NOMO-1 treated with dmso at 0.1 percent for 144 hours (cell line): ENCODE measurements around the gene ADD2.
"Not testable (repeated sequence)": the region's sequence is repeated elsewhere in the genome, so short reads cannot be mapped to it uniquely, and the experiment has no call there.

ENCODE experiments used
- DNase-seq: peaks from one replicate; lab custom pipeline; 2025; ENCODE audit not compliant: unreplicated experiment; lab: John Stamatoyannopoulos, UW

The ADD2 gene

DNA sequence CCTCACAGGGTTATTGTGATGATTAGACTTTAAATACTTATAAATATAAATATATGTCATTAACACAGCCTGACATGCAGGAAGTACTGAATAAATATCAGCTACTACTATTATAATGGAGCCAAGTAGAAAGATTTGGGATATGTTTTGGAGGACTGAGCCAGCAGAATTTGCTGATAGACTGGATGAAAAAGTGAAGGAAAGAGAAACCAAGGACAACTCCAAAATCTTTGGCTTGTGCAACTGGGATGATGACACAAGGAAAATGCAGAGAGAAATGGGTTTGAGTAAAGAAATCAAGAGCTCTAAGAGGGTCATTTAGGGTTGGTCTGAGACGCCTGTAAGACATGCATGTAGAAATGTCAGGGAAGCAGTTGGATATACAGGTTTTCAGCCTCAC is 15.6 kb downstream of the ADD2 start:
- no peak for DNase-seq

DNA sequence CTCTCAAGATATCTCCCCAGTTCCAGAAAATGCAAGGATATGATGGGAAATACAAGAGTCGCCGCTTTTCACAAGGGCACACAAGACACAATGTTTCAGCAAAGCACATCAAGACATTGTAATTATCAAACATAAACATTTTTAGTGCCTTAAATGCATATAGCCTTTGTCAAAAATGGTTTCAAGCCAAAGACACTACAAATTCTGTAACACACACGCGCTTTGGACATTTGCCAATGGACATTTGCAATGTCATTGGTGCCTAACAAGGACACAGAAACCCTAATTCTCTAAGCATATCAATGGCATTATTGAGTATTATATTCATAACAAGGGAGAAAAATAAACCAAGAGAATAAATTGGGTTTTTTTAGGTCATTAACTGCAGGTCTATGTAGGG is 16.1 kb downstream of the ADD2 start:
- DNase-seq, result no peak

GRCh38 chr2:70750320-70750719 is 17.7 kb downstream of the ADD2 start:
- no peak for DNase-seq

GRCh38 chr2:70748002-70748784 is 19.8 kb downstream of the ADD2 start:
- DNase-seq, result no peak

DNA sequence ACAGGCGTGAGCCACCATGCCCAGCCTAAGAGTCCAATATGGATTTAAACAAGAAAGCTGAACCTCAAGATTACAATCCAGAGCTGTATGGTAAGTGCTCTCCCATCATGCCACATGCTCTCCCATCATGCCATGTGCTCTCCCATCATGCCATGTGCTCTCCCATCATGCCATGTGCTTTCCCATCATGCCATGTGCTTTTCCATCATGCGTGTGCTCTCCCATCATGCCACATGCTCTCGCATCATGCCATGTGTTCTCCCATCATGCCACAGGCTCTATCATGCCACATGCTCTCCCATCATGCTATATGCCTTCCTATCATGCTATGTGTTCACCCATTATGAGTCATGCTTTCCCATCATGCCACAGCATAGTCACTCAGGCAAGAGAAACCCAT is 20.7 kb downstream of the ADD2 start:
- no peak for DNase-seq

DNA sequence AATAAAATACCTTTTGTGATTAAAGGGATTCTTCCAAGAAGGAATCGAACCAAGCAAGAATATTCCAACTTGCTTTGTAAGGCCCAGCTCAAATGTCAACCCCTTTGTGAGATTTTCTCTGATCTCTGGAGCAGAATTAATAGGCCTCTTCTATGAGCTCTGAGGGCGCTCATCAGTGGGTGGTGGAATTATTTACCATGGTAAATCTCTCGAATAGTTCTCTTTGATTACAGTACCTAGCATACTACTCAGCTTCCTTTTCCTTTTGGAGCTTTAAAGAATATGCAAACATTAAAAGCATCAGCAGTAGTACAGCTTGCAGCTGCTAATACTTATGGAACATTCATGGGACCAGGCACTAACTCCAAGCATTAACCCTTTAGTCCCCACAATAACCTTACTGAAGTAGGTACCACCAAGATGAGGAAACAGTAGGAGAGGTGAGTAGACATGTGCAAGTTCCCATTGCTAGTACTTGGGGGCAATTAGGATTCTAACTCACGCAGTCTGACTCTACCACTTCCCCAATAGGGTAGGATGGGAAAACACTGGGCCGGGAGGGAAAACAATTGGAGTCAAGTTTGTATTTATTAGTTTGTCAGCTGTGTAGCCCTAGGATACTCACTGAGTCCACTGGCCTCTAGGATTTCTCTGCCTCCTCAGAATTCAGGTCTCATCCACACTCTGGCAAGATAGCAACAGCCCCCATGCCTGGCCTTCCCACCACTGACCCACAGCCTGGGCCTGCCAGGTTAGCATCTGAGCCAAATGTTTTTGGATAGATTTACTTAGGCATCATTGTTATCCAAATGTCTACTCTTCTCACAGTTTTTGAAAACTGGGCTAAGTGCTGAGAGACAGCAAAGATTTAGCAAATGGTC is 21.7 kb downstream of the ADD2 start:
- no peak for DNase-seq

DNA sequence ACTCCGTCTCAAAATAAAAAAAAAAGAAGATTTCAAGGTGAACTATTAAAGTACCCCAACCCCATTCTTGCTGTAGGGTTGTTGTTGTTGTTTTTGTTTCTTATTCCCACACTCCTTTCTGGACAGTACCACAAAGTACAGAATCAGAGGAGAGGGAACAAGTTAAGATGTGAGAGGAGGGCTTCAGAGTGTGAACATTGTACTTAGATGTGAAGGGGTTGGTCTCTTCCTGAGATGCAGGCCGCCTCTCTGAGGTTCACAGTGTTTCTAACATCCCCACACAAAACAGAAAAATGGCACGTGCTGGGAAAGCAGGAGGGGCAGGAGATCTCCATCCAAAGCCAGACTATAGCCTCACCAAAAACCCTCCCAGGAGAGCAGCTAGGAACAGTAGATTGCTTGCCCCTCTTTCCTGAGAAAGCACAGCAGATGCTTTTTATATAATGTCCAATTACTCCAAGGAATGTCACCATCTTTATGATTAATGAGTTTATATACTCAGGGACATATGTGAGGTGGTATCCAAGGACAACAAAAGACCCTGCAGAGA is 22.6 kb downstream of the ADD2 start:
- DNase-seq, result no peak

DNA sequence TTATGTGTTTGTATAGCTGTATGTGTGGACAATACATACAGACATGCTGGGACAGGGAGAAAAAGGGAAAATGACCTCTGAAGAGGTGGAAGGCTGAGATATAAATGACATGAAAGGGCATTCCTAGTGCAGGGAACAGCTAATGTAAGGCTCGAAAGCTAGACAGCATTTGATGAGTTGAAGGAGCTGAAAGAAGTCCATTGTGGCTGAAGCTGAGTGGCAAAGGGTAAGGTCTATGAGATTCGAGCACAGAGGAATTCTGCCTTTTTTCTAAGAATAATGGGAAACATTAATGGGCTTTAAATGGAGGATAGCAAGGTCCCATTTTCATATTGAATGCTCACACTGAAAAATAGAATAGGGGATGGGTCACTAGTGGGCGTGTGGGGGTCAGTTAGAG is 23.6 kb downstream of the ADD2 start:
- no peak for DNase-seq

GRCh38 chr2:70743677-70744076 is 24.3 kb downstream of the ADD2 start:
- no peak for DNase-seq

DNA sequence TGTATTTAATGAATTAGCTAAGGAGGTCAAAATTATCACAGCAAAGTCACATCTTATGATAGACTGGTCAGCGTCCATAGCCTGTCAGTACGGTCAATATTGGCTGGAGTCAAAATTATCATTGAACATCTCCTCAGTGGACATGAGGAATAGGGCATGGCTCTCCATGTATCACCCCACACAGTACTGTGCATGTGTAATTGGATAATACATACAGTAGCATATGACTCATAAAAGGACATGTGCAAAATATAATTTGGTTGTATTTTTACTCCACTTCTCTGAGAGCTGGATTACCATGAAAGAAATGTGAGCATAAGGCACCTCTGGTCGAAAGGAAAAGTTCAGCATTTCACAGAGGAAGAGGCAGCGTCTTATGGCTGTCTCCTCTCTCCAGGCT is 24.9 kb downstream of the ADD2 start:
- no peak for DNase-seq

DNA sequence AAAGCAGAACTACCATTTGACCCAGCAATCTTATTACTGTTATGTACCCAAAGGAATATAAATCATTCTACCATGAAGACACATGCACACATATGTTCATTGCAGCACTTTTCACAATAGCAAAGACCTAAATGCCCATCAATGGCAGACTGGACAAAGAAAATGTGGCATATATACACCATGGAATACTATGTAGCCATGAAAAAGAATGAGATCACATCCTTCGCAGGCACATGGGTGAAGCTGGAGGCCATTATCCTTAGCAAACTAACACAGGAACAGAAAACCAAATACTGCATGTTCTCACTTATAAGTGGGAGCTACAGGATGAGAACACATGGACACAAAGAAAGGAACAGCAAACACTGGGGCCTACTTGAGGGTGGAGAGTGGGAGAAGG is 28.5 kb downstream of the ADD2 start:
- DNase-seq, result not testable (repeated sequence)

GRCh38 chr2:70738159-70738558 is 29.8 kb downstream of the ADD2 start:
- DNase-seq, result no peak

- no peak for DNase-seq
Observed at GRCh38 chr2:70735071-70735470, 32.9 kb downstream of the ADD2 start.

DNA sequence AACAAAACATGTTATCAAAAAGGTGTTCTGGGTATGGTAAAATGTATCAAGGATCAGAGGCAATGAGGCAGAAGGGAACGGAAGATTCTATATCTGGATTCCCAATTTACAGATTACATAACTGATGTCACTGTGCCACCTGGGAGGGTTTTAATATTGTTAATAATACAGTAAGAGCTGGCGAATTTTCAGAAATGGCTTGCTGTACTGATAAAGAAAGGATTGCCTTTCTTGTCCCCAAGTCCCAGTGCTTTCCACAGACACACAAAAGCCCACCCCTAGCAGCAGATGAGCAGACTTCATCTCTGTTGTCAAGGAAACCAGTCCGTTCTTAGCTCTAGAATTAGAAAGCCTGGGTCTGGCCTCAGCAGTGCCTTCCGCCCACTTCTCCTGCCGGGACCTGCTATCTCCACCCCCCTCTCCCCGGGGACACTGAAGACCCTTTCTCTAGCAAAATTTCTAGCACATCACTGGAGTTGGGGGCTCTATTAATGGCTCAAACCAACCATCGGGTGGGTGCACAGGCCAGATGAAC is 34.3 kb downstream of the ADD2 start:
- no peak for DNase-seq

DNA sequence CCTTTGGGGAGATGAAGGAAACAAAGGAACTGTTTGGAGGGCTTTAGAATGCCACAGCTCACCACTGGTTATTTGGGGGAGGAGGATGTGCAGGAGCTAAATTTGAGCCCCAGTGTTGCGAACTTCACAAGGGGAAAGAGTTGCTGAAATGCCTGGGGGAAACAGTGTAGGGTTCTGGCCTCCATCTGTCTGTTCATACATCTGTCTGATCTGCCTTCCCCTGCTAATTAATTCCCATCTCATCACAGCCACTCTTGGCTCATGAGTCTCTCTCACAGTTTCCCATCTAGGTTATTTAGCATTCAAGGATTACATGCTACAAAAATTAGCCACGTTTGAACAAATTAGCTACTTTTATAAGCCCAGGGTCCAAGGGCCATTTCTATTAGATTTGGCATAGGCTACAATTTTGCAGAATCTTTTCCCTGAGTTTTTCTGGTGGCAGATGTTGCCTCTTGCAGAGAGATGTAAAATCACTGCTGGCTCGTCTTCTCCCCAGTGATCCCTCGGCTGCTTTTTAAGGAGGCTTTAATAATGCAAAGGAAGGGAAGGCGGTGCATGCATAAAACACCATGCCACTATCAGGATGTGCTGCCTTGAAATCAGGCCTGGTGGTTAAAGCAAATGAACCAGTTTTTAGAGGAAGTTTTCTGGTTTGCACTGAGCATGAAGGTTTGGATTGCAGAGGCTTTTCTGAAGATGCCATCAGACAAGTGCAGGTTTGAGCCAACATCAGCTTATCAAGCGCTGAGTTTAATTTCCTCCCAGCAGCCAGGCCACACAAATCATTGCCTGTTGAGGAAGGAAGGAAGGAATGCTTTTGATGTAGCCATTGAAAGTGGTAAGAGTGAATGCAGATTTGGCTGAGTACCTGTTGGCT is 35.0 kb downstream of the ADD2 start:
- DNase-seq, result no peak

DNA sequence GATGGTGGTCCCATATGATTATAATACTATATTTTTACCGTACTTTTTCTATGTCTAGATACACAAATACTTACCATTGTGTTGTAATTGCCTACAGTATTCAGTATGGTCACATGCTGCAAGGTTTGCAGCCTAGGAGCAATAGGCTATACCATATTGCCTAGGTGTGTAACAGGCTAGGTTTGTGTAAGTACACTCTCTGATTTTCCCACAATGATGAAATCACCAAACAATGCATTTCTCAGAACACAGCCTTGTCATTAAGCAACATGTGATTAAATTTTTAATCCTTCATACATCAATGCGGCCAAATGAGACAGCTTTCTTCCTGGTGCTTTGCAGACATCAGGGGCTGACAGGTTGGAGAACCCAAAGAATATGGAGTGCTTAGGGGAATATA is 37.3 kb downstream of the ADD2 start:
- DNase-seq, result no peak

GRCh38 chr2:70729647-70730046 is 38.4 kb downstream of the ADD2 start:
- no peak for DNase-seq

DNA sequence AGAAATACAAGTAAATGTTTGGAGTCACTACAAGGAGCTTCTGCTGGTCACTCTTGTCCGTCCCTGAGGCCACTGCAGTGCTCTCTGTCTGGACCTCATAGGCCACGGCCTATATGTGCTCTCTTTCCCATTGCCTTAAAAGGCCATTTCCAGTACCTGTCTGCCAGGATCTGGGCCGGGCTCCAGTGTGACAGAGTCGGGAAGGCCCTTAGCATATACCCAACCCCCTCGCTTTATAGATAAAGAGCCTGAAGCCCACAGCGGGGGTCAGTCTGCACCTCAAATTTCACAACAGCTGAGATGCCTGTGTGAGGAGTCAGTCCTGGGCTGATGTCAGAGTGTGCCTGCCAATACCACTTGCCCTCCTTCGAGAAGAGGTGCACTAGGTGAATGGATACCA is 39.9 kb downstream of the ADD2 start:
- DNase-seq, result no peak

- no peak for DNase-seq
Observed at GRCh38 chr2:70726947-70727725, 40.9 kb downstream of the ADD2 start.

- no peak for DNase-seq
Observed at GRCh38 chr2:70725505-70725904, 42.5 kb downstream of the ADD2 start.
